ENCODE data around the gene FLYWCH2.

The FLYWCH2 gene

DNA sequence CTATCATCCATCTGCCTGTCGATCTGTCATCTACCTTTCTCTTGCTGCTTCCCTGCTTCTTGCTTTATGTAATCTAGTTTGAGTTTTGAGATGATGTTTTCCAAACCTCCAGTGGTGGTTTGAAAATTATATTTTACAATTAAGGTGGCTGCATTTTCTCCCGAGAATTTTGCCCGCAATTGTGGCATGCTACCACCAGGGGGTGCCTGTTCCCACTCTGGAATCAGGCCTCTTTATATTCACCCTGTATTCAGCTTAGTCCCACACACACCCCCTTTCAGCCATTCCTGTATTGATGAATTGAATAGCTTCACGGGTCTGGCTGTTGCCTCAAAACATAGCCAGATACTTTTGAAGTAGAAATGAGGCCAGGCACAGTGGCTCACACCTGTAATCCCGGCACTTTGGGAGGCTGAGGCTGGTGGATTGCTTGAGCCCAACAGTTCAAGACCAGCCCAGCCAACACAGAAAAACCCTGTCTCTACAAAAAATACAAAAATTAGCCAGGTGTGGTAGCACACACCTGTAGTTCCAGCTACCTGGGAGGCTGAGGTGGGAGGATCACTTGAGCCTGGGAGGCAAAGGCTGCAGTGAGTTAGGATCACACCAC is 28.2 kb upstream of the FLYWCH2 start:
- peak; percentile 18 to 71 for DNase-seq

DNA sequence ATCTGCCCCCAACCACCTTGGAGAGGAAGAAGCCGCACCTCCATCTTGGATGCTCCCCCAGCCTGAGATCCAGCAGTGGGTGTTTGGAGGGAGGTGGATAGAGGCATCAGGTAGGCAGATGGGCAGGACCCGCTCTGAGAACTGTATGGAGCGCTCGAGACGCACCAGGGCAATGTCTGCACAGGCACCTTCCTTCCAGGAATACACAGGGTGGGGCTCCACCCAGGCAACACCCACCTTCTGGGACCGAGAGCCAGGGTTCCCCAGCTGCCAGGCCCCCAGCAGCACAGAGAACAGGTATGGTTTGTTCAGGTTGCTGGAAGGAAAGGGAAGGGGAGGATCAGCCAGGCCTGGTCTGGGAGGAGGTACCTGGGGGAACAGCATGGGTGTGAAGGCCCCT is 27.5 kb upstream of the FLYWCH2 start:
- no peak for DNase-seq

DNA sequence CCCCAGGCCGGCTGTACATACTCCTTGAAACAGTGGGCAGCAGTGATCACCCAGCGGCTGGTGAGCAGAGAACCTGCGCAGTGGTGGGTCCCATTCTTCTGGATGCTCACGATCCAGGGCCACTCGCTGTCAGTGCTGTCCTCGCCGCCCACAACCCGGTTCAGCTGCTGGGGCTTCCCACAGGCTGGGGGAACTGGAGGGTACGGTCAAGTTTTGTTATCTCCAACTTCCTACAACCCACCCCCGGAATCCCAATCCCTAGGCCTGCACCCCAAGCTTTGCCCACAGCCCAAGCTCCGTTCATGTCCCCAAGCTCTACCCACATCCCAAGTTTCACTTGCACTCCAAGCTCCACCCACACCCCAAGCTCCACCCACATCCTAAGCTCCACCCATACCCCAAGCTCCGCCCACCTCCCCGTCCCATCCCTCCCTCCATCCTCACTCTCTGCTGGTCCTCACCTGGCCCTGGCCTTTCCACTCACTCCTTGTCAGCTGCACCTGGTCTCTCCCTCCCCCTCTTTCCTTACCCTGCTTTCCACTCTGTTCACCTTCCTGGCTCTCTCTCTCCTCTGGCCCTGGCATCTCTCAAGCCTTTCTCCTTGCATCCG is 26.8 kb upstream of the FLYWCH2 start:
- DNase-seq, result peak; percentile 57 to 72

DNA sequence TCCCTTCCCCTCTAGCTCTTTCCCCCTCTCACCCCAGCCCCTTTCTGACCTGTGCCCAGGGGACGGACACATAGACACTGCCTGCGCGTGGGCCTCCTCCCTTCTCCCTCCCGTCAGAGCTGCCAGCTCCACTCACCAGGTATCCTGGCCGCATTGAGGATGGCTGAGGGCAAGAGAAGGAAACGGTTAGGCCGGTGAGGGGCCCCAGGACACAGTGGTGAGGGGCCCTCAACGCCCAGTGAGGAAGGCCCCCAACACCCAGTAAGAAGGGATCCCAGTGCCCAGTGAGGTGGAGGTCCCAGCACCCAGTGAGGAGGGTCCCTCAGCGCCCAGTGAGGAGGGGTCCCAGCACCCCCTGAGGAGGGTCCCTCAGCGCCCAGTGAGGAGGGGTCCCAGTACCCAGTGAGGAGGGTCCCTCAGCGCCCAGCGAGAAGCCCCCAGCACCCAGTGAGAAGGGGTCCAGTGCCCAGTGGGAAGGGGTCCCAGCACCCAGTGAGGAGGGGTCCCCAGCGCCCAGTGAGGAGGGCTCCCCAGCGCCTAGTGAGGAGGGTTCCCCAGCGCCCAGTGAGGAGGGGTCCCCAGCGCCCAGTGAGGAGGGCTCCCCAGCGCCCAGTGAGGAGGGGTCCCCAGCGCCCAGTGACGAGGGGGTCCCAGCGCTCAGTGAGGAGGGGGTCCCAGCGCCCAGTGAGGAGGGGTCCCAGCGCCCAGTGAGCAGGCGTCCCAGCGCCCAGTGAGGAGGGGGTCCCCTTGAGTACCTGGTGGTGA is 26.1 kb upstream of the FLYWCH2 start:
- no peak for DNase-seq

DNA sequence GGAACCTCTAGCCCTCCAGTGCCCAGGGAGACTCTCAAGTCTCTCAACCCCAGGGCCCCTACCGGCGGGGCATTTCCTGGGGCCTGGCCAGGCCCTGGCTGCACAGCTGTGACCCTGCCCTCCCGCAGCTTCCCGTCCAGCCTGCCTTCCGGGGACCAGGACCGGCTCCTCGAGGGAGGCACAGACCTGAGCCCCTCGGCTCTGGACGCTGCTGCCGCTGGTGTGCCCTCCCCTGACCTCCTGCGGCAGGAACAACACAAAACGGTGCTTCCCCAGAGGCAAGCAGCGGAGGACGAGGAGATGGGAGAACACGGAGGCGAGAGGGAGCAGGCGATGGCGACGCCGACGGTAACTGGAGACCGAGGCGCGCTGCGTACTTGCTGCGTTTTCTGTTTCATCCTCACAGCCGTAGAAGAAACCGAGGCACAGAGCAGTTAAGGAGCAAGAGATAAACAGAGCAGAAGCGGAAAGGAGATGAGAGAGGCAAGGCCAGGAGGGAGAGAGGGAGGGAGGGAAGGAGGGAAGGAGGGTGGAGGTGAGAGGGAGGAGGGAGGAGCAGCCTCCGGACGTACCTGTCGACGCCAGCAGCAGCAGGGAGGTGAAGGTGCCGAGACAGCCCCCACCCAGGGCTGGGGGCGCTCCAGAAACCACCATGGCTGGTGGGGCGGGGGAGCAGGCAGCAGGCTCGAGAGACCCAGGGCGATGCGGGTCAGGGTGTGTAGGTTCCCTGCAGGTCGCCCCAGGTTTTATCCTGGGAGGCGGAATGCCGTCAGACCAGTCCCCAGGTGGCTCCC is 25.4 kb upstream of the FLYWCH2 start, which contains the start of gene PRSS22:
Gene PRSS22, minus strand, starts transcription at position 720 of the 794 bp plus-strand sequence. Its CDS starts 66 bp downstream, at position 654.
- no peak for DNase-seq

DNA sequence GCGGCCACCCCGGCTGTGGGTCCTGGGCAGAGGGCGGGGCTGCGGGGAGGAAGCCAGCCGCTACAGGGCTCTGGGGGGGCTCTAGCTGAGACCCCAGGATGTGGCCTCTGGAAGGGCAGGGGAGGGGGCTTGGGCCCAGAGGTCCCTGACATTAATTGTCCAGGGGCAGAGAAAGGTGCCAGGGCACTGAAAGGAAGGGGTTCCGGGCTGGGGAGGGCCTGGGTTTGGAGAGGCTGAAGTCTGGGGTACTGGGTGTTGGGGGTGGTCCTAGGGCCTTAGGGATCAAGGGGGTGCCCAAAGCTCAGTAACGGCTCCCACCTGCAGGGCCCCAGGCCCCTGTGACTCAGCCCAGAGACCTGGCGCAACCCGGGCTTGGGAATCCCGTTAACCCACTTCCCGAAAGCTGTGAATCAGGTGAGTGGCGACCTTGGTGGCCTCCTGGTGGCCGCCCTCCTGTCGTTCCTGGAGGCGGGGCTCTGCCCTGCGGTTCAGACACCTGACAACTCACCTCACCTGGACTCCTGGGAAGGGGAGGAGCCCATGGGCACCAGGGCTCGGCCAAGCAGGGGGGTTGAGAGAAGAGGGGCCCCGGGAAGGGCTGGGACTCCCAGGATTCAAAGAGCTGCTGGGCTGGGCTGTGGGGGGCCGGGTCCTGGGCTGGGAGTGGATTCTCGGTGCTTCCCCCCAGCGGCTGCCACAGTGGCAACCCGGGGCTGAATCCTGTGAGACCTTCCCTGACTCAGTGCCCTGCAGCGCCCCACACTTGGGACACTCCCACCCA is 24.6 kb upstream of the FLYWCH2 start:
- DNase-seq, result no peak

DNA sequence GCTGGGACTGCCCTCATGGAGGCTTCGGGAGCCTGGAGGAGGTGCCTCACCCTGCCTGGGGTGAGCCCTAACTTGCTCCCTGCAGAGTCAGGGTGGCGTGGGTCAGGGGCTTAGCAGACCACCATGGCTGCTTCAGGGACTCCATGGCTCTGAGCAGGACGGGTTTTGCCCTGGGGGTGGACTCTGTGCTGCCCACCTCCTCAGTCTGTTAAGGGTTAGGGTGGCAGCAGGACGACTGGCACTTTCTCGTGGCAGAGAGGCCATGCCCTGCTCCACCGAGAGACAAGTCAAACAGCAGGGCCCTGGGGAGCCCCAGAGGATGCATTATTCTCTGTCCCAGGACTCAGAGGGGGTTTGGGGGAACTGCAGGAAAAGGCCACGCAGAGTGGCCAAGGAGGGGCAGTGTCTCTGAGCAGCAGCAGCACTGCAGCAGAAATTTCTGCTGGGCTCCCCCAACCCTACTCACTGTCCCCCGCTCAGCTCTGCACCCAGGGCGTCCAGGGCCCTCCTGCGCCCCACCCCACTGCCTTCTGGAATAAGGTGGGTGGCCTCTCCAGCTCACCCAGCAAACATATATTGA is 23.2 kb upstream of the FLYWCH2 start:
- DNase-seq, result no peak

DNA sequence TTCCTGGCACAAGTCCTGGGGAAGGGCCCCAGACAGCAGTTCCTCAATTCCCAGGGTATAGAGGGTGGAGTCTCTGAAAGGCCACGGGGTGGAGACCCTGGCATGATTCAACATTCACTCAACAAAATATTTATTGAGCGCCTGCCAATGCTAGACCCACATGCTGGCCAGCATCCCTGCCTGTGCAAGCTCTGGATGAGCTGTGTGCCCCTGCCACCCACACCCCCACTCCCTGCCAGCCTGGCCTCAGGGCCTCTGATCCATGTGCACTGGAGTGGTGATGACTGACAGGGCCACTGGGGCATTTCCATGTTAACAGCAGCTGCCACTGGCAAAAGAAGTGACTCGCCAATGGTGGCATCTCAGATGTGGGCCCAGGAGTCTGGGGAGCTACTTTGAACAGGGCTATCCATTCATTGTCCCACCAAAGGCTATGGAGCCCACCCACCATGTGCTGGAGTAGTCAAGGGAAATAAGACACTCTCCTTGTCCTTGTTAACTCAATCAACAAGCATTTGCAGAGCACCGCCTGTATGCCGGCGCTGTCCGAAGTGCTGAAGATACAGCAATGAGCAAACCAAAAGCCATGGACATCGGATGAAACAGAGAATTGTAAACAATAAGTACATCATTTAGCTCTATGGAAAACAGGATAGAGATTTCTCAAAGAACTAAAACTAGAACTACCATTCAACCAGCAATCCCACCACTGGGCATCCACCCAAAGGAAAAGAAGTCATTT is 22.0 kb upstream of the FLYWCH2 start:
- peak in 1 of 2 donors; percentile 28 for DNase-seq

DNA sequence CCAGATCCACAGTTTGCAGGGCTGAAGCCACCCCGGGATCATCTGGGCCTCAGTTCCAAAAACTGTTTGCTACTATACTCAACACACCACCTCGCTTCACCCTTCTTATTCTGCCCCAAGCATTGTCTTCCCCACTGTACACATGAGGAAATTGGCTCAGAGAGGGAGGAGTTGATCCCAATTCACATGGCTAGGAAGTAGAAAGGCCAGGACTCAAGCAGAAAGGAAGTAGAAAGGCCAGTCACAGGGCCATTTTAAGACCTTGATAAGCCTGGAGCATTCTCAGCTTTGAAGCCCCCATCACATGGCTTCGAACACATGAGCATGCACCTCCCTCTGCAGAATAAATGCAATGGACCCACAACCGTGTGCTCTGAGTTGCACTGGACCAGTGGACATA is 17.4 kb upstream of the FLYWCH2 start:
- peak in 1 of 2 donors; percentile 28 for DNase-seq

DNA sequence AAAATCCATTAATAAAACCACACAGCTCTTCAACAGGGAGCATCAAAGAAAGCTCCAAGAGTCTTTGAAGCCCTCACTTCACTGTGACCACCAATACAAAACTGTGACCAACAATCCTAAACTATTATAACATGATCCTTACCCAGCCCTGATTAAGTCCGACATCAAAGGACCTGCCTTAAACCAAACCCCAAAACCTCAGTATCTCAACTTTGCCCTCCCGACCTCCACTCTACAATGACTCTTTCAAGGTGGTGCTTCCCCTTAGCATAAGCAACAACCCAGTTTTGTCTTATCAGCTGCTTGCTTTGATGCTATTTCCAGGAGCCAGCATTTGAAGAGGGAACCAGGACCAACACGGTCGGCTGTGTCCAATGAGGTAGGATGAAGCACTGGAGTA is 16.6 kb upstream of the FLYWCH2 start:
- no peak for DNase-seq

DNA sequence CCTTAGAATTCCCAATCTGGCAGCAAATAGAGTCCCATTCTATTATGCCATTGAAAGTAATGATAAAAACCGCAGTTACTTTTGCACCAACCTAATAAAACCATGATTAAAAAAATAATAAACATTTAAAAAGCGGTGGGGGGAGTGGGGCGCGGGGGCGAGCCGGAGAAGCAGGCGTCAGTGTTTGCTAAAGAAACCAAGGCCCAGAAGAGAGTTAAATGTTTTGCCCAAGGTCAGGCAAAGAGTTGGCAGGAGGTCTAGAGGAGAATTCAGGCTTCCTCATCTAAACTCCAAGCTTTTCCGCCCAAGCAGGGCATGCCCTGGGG is 15.4 kb upstream of the FLYWCH2 start:
- no peak for DNase-seq

DNA sequence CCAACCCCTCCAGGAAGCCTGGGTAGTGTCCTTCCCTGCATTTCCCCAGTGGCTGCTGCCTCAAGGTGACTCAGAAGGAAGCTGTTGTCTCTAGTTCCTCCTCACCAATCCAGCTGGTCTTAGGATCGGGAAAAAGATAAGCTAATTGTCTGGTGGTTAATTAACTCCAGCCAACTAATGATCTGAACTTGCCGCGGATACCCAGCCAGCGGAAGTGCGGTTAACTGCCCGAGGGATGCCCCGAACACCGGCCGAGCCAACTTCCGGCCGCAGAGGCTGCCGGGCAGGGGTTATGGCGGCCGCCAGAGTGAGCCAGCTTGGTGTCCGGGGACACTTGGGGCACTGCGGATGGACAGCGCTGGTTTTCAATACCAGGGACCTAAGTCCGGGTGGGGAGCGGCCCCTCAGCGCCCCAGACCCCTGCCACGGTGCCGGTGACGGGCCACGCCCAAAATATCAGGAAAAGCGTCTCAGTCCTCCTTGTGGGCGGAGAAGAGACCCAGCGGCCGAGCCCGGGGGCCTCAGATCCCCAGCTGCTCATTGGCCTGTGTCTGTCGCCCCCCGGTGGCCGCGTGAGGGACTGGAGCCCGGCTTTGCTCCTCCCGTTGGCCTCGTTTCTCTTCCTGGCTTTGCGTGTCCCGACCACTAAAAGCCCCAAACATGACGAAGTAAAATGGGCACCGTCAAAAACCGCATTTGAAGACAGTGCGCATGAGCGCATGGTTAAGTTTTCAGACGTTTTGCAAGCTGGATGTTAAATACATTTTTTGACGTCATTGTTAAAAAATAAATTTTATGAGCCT is 14.8 kb upstream of the FLYWCH2 start:
- DNase-seq, result peak; percentile 90 to 98

DNA sequence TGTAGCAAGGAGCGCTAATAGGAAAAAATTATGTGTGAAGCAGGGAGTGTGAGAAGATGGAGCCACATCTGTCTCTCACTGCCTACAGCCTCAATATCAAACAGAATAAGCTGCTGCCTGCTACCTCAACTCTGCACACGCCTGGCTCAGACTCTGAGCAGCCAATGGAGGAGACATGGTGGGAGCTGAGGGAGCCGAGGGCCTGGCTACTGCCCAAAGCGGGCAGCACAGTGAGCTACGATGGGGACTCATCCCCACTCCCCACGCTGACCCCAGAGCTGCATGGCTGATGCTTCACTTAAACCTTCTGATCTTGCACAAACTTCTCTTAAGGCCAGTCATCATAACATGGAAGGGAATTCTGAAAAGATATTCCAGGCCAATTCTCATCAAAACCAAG is 11.1 kb upstream of the FLYWCH2 start:
- no peak for DNase-seq

DNA sequence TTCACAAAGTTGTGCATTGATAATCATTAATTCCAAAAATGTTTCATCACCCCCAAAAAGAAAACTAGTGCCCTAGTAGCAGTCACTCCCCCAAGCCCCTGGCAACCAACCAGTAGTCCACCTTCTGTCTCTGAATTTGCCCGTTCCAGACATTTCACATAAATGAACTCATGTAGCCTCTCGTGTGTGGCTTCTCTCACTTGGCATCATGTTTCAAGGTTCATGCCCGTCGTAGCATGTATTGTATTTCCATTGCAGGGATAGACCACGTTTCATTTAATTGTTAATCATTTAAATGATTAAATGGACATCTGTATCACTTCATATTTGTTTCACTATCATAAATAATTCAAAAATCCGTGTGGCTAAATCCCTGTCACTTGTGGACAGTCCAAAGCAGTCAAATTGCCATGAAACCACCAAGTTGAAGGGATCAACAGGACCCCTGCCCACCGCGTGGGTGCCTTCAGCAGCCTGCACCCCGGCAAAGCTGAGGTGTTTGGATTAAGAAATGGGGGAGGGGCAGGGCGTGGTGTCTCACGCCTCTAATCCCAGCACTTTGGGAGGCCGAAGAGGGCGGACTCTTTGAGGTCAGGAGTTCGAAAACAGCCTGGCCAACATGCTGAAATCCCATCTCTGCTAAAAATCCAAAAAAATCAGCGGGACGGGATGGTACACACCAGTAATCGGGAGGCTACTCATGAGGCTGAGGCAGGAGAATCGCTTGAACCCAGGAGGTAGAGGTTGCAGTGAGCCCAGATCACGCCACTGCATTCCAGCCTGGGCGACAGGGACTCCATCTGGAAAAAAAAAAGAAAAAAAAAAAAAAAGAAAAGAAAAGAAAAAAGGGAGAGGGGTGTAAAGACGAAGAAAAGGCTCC is 8.7 kb upstream of the FLYWCH2 start:
- DNase-seq, result no peak

DNA sequence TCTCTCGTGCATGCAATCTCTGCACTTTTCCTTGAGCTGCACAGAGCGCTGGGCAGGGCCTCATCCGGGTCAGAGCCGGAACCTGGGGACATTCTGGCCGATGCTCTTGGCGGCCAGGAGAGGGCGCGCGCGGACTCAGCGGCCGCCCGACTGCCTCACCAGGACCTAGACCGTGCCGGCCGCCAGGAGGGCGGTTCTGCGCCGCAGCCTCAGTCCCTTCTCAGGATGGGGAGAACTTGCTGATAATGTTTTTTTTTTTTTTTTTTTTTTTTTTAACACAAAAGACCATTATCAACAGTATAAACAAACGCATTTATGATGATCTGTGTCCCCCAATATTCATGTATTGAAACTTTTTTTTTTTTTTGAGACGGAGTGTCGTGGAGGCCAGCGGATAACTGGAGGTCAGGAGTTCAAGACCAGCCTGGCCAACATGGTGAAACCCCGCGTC is 8.1 kb upstream of the FLYWCH2 start:
- peak; percentile 66 to 88 for DNase-seq

DNA sequence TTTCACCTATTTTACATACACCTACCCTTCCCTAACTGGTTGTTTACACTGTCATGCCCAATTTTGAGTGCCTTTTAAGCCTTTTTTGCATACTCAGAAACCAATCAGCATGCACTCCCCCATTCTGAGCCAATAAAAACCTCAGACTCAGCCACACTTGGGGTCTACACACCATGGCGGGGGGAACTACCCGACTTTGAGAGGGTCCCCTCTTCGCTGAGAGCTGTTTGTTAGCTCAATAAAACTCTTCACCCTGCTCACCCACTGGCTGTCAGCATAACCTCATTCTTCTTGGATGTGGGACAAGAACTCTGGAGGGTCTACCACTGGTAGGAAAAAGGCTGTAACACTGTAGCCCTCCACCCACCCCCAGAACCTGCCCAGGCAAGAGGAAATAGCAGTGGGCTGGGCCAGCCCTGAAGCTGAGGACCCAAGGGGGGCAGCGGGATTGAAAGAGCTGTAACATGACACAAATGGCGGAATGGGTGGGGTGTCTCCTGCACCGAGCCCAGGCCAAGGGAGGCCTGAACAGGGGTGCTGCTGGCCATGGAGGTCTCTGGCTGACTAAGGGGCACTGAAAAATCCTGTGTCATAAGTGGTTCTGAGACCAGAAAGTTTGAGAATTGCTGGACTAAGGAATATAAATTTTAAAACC is 3.0 kb upstream of the FLYWCH2 start:
- no peak for DNase-seq

DNA sequence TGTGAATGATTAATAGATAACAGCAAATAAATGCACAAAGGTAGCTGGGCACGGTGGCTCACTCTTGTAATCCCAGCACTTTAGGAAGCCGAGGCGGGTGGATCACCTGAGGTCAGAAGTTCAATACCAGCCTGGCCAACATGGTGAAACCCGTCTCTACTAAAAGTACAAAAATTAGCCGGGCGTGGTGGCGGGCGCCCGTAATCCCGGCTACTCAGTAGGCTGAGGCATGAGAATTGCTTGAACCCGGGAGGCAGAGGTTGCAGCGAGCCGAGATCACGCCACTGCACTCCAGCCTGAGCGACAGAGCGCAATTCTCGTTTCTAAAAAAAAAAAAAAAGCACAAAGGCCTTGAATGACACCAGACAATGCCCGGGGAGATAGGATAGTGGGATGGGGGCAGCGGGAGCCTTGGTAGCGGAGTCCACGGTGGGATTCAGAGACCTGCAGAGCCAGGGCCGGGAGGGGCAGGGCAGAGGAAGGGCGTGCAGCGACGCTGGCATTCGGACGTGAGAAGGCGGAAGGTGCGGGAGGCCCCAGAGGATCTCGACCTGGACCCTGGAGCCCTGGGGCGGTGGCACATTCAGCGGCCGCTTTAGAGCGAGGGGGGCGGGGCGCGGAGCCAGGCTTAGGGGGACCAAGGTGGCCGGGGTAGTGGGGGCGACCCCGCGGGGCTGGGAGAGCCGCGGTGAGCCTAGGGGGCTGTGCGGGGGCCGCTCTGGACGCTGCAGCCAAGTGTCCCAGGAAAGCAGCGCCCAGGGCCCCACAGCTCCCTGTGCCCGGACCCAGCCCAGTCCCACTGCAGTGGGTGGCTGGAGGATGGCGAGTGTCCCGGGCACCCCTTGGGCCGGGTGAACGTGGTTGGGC is 999 bp upstream of the FLYWCH2 start:
- DNase-seq, result no peak

DNA sequence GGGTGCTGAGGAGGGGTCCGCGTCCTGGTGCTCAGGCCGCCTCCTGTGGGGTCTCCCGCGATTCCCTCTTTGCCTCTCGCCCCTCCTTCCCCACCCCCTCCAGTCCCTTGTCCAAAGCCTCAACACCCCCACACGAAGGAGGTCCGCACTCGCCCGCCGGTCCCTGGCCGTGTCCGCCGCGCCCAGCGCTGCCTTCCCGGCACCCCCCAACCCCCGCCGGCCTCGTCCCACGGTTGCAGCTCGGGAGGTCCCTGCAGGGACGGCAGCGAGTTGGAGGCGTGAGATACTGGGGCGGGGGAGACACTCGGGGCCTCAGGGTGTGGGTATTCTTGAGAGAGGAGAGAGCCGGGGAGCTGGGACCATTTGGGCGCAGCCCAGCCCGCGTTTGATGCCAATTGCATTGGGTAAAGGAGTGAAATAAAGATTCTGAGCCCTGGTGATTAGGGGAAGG is 468 bp downstream of the FLYWCH2 start:
- DNase-seq, result no peak
